Endothelial cell of umbilical vein (primary cell): ENCODE results near the gene PSMD5. TPM values are rescaled to one million over a fixed set of nuclear protein-coding genes. Genes with fewer than 3 reads are reported as not detected.

ENCODE experiments used
- BruUV-seq: library from RNA; stranded (reverse); fragments of 400-500 nt; replicated peaks from 2 replicates; lab custom pipeline; 2021; lab: Mats Ljungman, UMichigan
- CTCF ChIA-PET: fragments of 300-600, 350-600 bp; sonication (Branson Sonifier 250); formaldehyde crosslinking; loops from one replicate; lab custom pipeline; 2021; ENCODE audit warnings: antibody characterized with exemption, inconsistent platforms; lab: Charles Lee
- POLR2A ChIA-PET: fragments of 300-600, 350-600 bp; sonication (Branson Sonifier 250); formaldehyde crosslinking; loops from one replicate; lab custom pipeline; 2021; ENCODE audit warnings: antibody characterized with exemption, inconsistent platforms; lab: Charles Lee
- DNase-seq: peaks from one replicate; pipeline ENCODE4 v3.0.0-alpha.2; 2011; ENCODE audit warnings: low read depth, low spot score
- FAIRE-seq: peaks from 2 replicates; lab custom pipeline; 2011; peaks lifted over from hg19 to GRCh38; lab: Jason Lieb, UNC
- H2AFZ ChIP-seq: 2 replicates; pipeline ENCODE4 v1.6.0; 2012; ENCODE audit warnings: low read depth, low read length, control low read depth, inconsistent platforms
- H3K27ac ChIP-seq: 2 replicates; pipeline ENCODE4 v1.5.1; 2011; ENCODE audit warnings: low read depth, mild to moderate bottlenecking, control low read depth, low read length, moderate library complexity; ENCODE audit not compliant: insufficient read depth
- H3K27me3 ChIP-seq, 2 experiments: 2 replicates each; pipeline versions ENCODE4 v1.6.0 to v1.6.1; 2011; ENCODE audit warnings: low read length in 2 of 2, mixed read lengths in 1 of 2; ENCODE audit not compliant: control insufficient read depth in 2 of 2, insufficient read depth in 2 of 2
- H3K36me3 ChIP-seq, 2 experiments: 2 replicates in 1 of 2; 3 replicates in 1 of 2; pipeline ENCODE4 v1.5.1; 2011; ENCODE audit warnings: low read length in 2 of 2, mild to moderate bottlenecking in 1 of 2, moderate library complexity in 1 of 2; ENCODE audit not compliant: control insufficient read depth in 2 of 2, insufficient read depth in 2 of 2; ENCODE audit errors: extremely low read depth in 1 of 2
- H3K4me1 ChIP-seq: 3 replicates; pipeline ENCODE4 v1.5.1; 2011; ENCODE audit warnings: mild to moderate bottlenecking, low read length; ENCODE audit not compliant: control insufficient read depth, insufficient read depth; ENCODE audit errors: extremely low read depth
- H3K4me2 ChIP-seq: 2 replicates; pipeline ENCODE4 v1.6.1; 2011; ENCODE audit warnings: low read length, control low read depth, mixed read lengths; ENCODE audit not compliant: insufficient read depth
- H3K4me3 ChIP-seq, 3 experiments: fragments of 200-600 bp in 1 of 3; sonication (generic), shearing (Covaris generic) in 1 of 3; replicated peaks in 1 of 3; 2 replicates each; pipeline ENCODE4 v1.5.1; 2011 to 2016; ENCODE audit warnings: control low read depth in 3 of 3, low read length in 3 of 3, mild to moderate bottlenecking in 2 of 3, inconsistent platforms in 1 of 3, low read depth in 1 of 3, moderate library complexity in 1 of 3; ENCODE audit not compliant: insufficient read depth in 1 of 3
- H3K79me2 ChIP-seq: 2 replicates; pipeline ENCODE4 v1.6.0; 2012; ENCODE audit warnings: low read length, inconsistent platforms; ENCODE audit not compliant: control insufficient read depth, insufficient read depth
- H3K9ac ChIP-seq: replicated peaks from 2 replicates; pipeline ENCODE3; 2011; ENCODE audit warnings: low read length, control low read depth; ENCODE audit not compliant: insufficient read depth; ENCODE audit errors: extremely low read depth
- H3K9me1 ChIP-seq: replicated peaks from 3 replicates; pipeline ENCODE4 v1.6.0; 2011; ENCODE audit warnings: mild to moderate bottlenecking, low read length; ENCODE audit not compliant: control insufficient read depth, insufficient read depth; ENCODE audit errors: extremely low read depth
- H3K9me3 ChIP-seq: replicated peaks from 2 replicates; pipeline ENCODE4 v1.5.1; 2012; ENCODE audit warnings: low read length, inconsistent platforms; ENCODE audit not compliant: control insufficient read depth, insufficient read depth
- H4K20me1 ChIP-seq: replicated peaks from 2 replicates; pipeline ENCODE3; 2011; ENCODE audit warnings: mild to moderate bottlenecking, low read length; ENCODE audit not compliant: control insufficient read depth, insufficient read depth; ENCODE audit errors: extremely low read depth
- EZH2 ChIP-seq: IDR thresholded peaks from 2 replicates; pipeline ENCODE4 v1.6.1; 2012; ENCODE audit warnings: borderline replicate concordance, low read depth, mild to moderate bottlenecking, moderate library complexity, low read length, inconsistent platforms; ENCODE audit not compliant: severe bottlenecking
- FOS ChIP-seq: IDR thresholded peaks from 2 replicates; pipeline ENCODE4 v1.6.1; 2011; ENCODE audit warnings: mild to moderate bottlenecking, low read length, moderate library complexity, borderline replicate concordance; ENCODE audit not compliant: insufficient read depth
- MAX ChIP-seq: IDR thresholded peaks from 2 replicates; pipeline ENCODE4 v1.6.1; 2011; ENCODE audit not compliant: insufficient read depth, insufficient read length
- POLR2A ChIP-seq: IDR thresholded peaks from 2 replicates; pipeline ENCODE4 v1.6.1; 2012; ENCODE audit warnings: low read depth, mild to moderate bottlenecking, control low read depth, low read length
- POLR2AphosphoS5 ChIP-seq: IDR thresholded peaks from 2 replicates; pipeline ENCODE4 v1.6.1; 2012; ENCODE audit warnings: low read depth, mild to moderate bottlenecking, control low read depth, low read length, moderate library complexity; ENCODE audit not compliant: insufficient read depth
- dilution Hi-C: fragments of 300-500 bp; cut with MboI; formaldehyde crosslinking; loops from one replicate; pipeline ENCODE4 v1.15.0; 2019; ENCODE audit warnings: low sequenced_read_pairs; ENCODE audit not compliant: extremely low pct_ligation_motif_present
- intact Hi-C: fragments of 100-400 bp; cut with micrococcal nuclease; formaldehyde crosslinking; loops from one replicate; pipeline ENCODE4 v1.10.0; 2022
- polyA plus RNA-seq, 4 experiments: library from polyadenylated mRNA; depleted of rRNA in 3 of 4; stranded (reverse) in 3 of 4; unstranded in 1 of 4; fragments of >200 nt; gene quantifications; 2 replicates each; pipeline versions ENCODE4 v1.2.1 to v1.2.3, GENCODE V29; 2011 to 2012; ENCODE audit warnings: missing spikeins in 1 of 4
- total RNA-seq: library from RNA; stranded (reverse); gene quantifications from 2 replicates; pipeline ENCODE4 v1.2.3, GENCODE V29; 2021

Gene PSMD5
- total and polyA plus RNA-seq, 2 donors (not counting 3 experiments of a cell fraction or from before 2014, with no cell fraction given) = 20.4 to 70.2 TPM

- no peak overlapping the region for H3K4me2 ChIP-seq
- dilution Hi-C loops = no loop called here
- no peak overlapping the region for H3K9ac ChIP-seq
- H3K9me3 ChIP-seq = no peaks in the 10 kb centered on the region
- H3K27ac ChIP-seq = no peak overlapping the region
- DNase-seq (no peak), FAIRE-seq (no peak)
- H3K4me1 ChIP-seq = no peaks in the 10 kb centered on the region
- no TSS peak for BruUV-seq
- H3K79me2 ChIP-seq = no peaks in the 10 kb centered on the region
- intact Hi-C loops = no loop called here
- no peaks in the 10 kb centered on the region for H4K20me1 ChIP-seq
- no peak for TF ChIP-seq EZH2
- no peaks in the 10 kb centered on the region for H3K9me1 ChIP-seq
- POLR2A ChIA-PET = interaction anchor here (0.6 kb wide), 1 partner anchor 23 kb away, joined by 5 read pairs; no protein-coding TSS in a partner anchor
- H3K27me3 ChIP-seq = no peaks in the 10 kb centered on the region
- no peak overlapping the region for H3K4me3 ChIP-seq
- CTCF ChIA-PET = interaction anchor here (1.3 to 5.7 kb wide), 2 partner anchors 10 to 11 kb away, joined by 3 to 22 read pairs; no protein-coding TSS in a partner anchor
- peaks cover 12 to 22% of the 10 kb centered on the region in 2 experiments for H3K36me3 ChIP-seq
- no peak overlapping the region for H2AFZ ChIP-seq
Observed at GRCh38 chr9:120856700-120857099, 14.0 kb upstream of the PSMD5 start.

GRCh38 chr9:120855827-120856670 lies 13.3 kb upstream of the PSMD5 start:
- H3K4me3 ChIP-seq = no peak overlapping the region

More at GRCh38 chr9:120855827-120856670, 13.3 kb upstream of the PSMD5 start:
- Histone ChIP-seq H3K9me3 (no peaks in the 10 kb centered on the region), H3K9me1 (no peaks in the 10 kb centered on the region), H2AFZ (no peak overlapping the region), H3K36me3 (peaks cover 9 to 17% of the 10 kb centered on the region in 2 experiments), H3K79me2 (no peaks in the 10 kb centered on the region), H3K27me3 (no peaks in the 10 kb centered on the region), H3K27ac (no peak overlapping the region), H3K4me1 (no peaks in the 10 kb centered on the region), H3K9ac (no peak overlapping the region), H4K20me1 (no peaks in the 10 kb centered on the region), H3K4me2 (no peak overlapping the region)
- dilution Hi-C loops (no loop called here), intact Hi-C loops (no loop called here)
- POLR2A ChIA-PET = interaction anchor here (1.0 kb wide), 1 partner anchor 10 kb away, joined by 3 read pairs; no protein-coding TSS in a partner anchor
- TF ChIP-seq EZH2 = no peak
- no peak for TF ChIP-seq POLR2AphosphoS5
- no peak for TF ChIP-seq FOS
- TF ChIP-seq MAX = no peak
- TF ChIP-seq POLR2A = no peak
- BruUV-seq = TSS peak; percentile 17
- no peak for FAIRE-seq
- DNase-seq = no peak
- CTCF ChIA-PET = interaction anchor here (0.6 to 5.7 kb wide), 3 partner anchors 9 to 1803 kb away, joined by 3 to 22 read pairs (median 3); no protein-coding TSS in a partner anchor
